ENCODE data around the gene ABHD6. TPM values are rescaled to one million over a fixed set of nuclear protein-coding genes. Genes with fewer than 3 reads are reported as not detected.

ABHD6 gene
- total RNA-seq, 1 experiment from 2014 or later: 2.2 TPM

DNA sequence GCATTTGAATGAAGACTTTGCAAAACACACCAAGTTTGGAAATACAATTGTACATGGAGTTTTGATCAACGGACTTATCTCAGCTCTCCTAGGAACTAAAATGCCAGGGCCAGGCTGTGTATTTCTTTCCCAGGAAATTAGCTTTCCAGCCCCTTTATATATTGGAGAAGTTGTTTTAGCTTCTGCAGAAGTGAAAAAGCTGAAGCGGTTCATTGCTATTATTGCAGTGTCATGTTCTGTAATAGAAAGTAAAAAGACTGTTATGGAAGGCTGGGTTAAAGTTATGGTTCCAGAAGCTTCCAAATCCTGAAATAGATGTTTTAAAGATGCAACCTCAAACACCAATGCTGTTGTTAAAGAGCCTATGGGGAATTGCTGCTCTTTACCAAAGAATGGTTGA, 80.2 kb downstream of the ABHD6 start:
- no CpG with 5 or more reads among the region's 2 CpGs for WGBS (ENCODE audit: extremely low coverage, insufficient read length, low lambda C conversion rate)
- no peak overlapping the region for H2AK5ac ChIP-seq (ENCODE audit: insufficient read length, low read length)
- TF ChIP-seq, protein P1, sequence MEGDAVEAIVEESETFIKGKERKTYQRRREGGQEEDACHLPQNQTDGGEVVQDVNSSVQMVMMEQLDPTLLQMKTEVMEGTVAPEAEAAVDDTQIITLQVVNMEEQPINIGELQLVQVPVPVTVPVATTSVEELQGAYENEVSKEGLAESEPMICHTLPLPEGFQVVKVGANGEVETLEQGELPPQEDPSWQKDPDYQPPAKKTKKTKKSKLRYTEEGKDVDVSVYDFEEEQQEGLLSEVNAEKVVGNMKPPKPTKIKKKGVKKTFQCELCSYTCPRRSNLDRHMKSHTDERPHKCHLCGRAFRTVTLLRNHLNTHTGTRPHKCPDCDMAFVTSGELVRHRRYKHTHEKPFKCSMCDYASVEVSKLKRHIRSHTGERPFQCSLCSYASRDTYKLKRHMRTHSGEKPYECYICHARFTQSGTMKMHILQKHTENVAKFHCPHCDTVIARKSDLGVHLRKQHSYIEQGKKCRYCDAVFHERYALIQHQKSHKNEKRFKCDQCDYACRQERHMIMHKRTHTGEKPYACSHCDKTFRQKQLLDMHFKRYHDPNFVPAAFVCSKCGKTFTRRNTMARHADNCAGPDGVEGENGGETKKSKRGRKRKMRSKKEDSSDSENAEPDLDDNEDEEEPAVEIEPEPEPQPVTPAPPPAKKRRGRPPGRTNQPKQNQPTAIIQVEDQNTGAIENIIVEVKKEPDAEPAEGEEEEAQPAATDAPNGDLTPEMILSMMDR (conservative IDR thresholded peaks at IDR 0.05): no peak

More for the DNA sequence above, 80.2 kb downstream of the ABHD6 start:
- Histone ChIP-seq H3K18ac (ENCODE audit: insufficient read length, low read depth, low read length) (no peak overlapping the region), H2BK5ac (ENCODE audit: insufficient read length, low read length) (no peak overlapping the region), H3T11ph (ENCODE audit: low read length) (no peak overlapping the region), H3K9me3 (ENCODE audit: control insufficient read depth, low read depth, low read length) (no peaks in the 10 kb centered on the region), H2AFZ (ENCODE audit: low read length) (no peak overlapping the region), H3K9ac (ENCODE audit: extremely low read depth, insufficient read length, low read length) (no peak overlapping the region), H3K4me1 (ENCODE audit: insufficient read depth, low read length) (peaks cover 7% of the 10 kb centered on the region; the same call in 1 of the 2 replicates), H3K27ac (ENCODE audit: insufficient read length, low read depth, low read length) (no peak overlapping the region), H3K4me2 (ENCODE audit: insufficient read depth, insufficient read length, low read length) (no peak overlapping the region), H4K91ac (ENCODE audit: insufficient read length, low read depth, low read length) (no peak overlapping the region), H3K14ac (ENCODE audit: insufficient read depth, low read length) (no peak overlapping the region), H3K56ac (ENCODE audit: insufficient read length, low read depth, low read length) (no peak overlapping the region), H4K5ac (ENCODE audit: insufficient read length, low read depth, low read length) (no peak overlapping the region), H2BK120ac (ENCODE audit: low read depth, low read length, poor library complexity, severe bottlenecking) (no peak overlapping the region), H4K20me1 (ENCODE audit: control insufficient read depth, insufficient read depth, insufficient read length) (no peaks in the 10 kb centered on the region), H3K79me1 (ENCODE audit: insufficient read depth, low read depth, low read length, poor library complexity, severe bottlenecking) (no peaks in the 10 kb centered on the region), H3K79me2 (ENCODE audit: insufficient read depth, low read length) (no peaks in the 10 kb centered on the region), H3K23me2 (ENCODE audit: insufficient read length, low read depth, low read length, poor library complexity, severe bottlenecking) (no peaks in the 10 kb centered on the region), H2BK15ac (ENCODE audit: low read depth, low read length) (no peak overlapping the region), H3K23ac (ENCODE audit: insufficient read length, low read depth, low read length) (no peak overlapping the region), H3K27me3 (ENCODE audit: insufficient read depth, low read length) (no peaks in the 10 kb centered on the region), H4K8ac (replicated peaks; ENCODE audit: insufficient read length, low read depth, low read length) (no peak overlapping the region), H2BK20ac (ENCODE audit: low read depth, low read length, poor library complexity, severe bottlenecking) (no peak overlapping the region), H3K4ac (ENCODE audit: low read depth, low read length) (no peak overlapping the region), H2BK12ac (ENCODE audit: insufficient read length, low read depth, low read length) (no peak overlapping the region)
- no peak for DNase-seq
- H3K4me1 Mint-ChIP-seq: peaks cover 17% of the 10 kb centered on the region in 2 experiments
- H3K4me3 Mint-ChIP-seq: no peak overlapping the region
- H3K36me3 Mint-ChIP-seq (ENCODE audit: insufficient read depth in 1 of 3, low read depth in 3 of 3): peaks cover 29 to 73% (median 59%) of the 10 kb centered on the region in 3 experiments; a peak in 6 of 7 replicates
- no peaks in the 10 kb centered on the region for H3K9me3 Mint-ChIP-seq
- no peaks in the 10 kb centered on the region for H3K27me3 Mint-ChIP-seq (ENCODE audit: low read depth)
- H3K27ac Mint-ChIP-seq: no peak overlapping the region

Measured in H9 (cell line).